ENCODE measurements around the gene MAP3K15.

- TF ChIP-seq EZH2 (IDR thresholded peaks at IDR 0.05; ENCODE audit: borderline replicate concordance) = no peak
- TF ChIP-seq, protein P1, sequence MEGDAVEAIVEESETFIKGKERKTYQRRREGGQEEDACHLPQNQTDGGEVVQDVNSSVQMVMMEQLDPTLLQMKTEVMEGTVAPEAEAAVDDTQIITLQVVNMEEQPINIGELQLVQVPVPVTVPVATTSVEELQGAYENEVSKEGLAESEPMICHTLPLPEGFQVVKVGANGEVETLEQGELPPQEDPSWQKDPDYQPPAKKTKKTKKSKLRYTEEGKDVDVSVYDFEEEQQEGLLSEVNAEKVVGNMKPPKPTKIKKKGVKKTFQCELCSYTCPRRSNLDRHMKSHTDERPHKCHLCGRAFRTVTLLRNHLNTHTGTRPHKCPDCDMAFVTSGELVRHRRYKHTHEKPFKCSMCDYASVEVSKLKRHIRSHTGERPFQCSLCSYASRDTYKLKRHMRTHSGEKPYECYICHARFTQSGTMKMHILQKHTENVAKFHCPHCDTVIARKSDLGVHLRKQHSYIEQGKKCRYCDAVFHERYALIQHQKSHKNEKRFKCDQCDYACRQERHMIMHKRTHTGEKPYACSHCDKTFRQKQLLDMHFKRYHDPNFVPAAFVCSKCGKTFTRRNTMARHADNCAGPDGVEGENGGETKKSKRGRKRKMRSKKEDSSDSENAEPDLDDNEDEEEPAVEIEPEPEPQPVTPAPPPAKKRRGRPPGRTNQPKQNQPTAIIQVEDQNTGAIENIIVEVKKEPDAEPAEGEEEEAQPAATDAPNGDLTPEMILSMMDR (IDR thresholded peaks at IDR 0.05; ENCODE audit: poor library complexity) = no peak
These were observed 35.9 kb downstream of the MAP3K15 start for GRCh38 chrX:19479458-19479857.
